HepG2 (cell line): Measurements from ENCODE around the gene NUDT9. TPM values are rescaled to one million over a fixed set of nuclear protein-coding genes. Genes with fewer than 3 reads are reported as not detected.

Source experiments
- ATF3 ChIP-seq: sonication (generic); formaldehyde crosslinking; IDR thresholded peaks from 2 replicates; pipeline ENCODE4 v1.4.0; 2020; ENCODE audit warnings: missing genetic modification reagents
- CHD2 ChIP-seq: IDR thresholded peaks from 2 replicates; pipeline ENCODE4 v1.6.1; 2011; ENCODE audit warnings: low read depth, low read length, improper control_type of control experiment
- FOXP4 ChIP-seq: sonication (generic); formaldehyde crosslinking; IDR thresholded peaks from 2 replicates; pipeline ENCODE4 v1.4.0; 2020; ENCODE audit warnings: missing genetic modification reagents
- HINFP ChIP-seq: sonication (generic); formaldehyde crosslinking; IDR thresholded peaks from 2 replicates; pipeline ENCODE4 v1.4.0; 2020; ENCODE audit warnings: low read depth, mild to moderate bottlenecking, missing genetic modification reagents
- SMYD3 ChIP-seq: sonication (generic); formaldehyde crosslinking; IDR thresholded peaks from 2 replicates; pipeline ENCODE4 v1.8.1; 2023; ENCODE audit warnings: mild to moderate bottlenecking, missing genetic modification reagents
- ZBTB34 ChIP-seq: sonication (generic); formaldehyde crosslinking; IDR thresholded peaks from 2 replicates; pipeline ENCODE4 v1.8.0; 2022; ENCODE audit warnings: mild to moderate bottlenecking, missing genetic modification reagents
- ZHX2 ChIP-seq, 2 experiments: sonication (generic) in 1 of 2; formaldehyde crosslinking in 1 of 2; IDR thresholded peaks; 2 replicates each; pipeline versions ENCODE4 v1.6.1 to v1.9.0; 2014 to 2022; ENCODE audit warnings: antibody characterized with exemption in 1 of 2, borderline replicate concordance in 1 of 2, inconsistent platforms in 1 of 2, low read depth in 1 of 2, missing genetic modification reagents in 1 of 2
- ZNF205 ChIP-seq: IDR thresholded peaks from 2 replicates; pipeline ENCODE4 v1.6.1; 2018; ENCODE audit warnings: missing biosample characterization, missing genetic modification reagents
- ZNF296 ChIP-seq: sonication (generic); formaldehyde crosslinking; conservative IDR thresholded peaks from 2 replicates; pipeline ENCODE4 v1.5.0; 2020; ENCODE audit warnings: mild to moderate bottlenecking, missing genetic modification reagents
- ZNF546 ChIP-seq: sonication (generic); formaldehyde crosslinking; conservative IDR thresholded peaks from 2 replicates; pipeline ENCODE4 v1.8.1; 2023; ENCODE audit warnings: mild to moderate bottlenecking, missing genetic modification reagents
- ZNF562 ChIP-seq: sonication (generic); formaldehyde crosslinking; IDR thresholded peaks from 2 replicates; pipeline ENCODE4 v1.8.0; 2022; ENCODE audit warnings: missing genetic modification reagents, borderline replicate concordance
- ZNF879 ChIP-seq: sonication (generic); formaldehyde crosslinking; IDR thresholded peaks from 2 replicates; pipeline ENCODE4 v1.8.1; 2023; ENCODE audit warnings: missing genetic modification reagents
- polyA plus RNA-seq, 8 experiments: library from polyadenylated mRNA; depleted of rRNA in 3 of 8; stranded (reverse) in 7 of 8; unstranded in 1 of 8; fragments of >200 nt; fragmentation: Illumina TruSeq in 4 of 8; extraction: Trizol in 4 of 8; gene quantifications; 2 replicates each; pipeline versions ENCODE4 v1.2.1 to v1.2.3, GENCODE V29; 2011 to 2016; ENCODE audit warnings: low read depth in 4 of 8, missing spikeins in 1 of 8, mixed read lengths in 1 of 8; ENCODE audit not compliant: insufficient read depth in 1 of 8
- total RNA-seq, 5 experiments: library from RNA; depleted of rRNA; stranded (reverse); fragments of >200 nt; fragmentation: Illumina TruSeq; extraction: Trizol; gene quantifications; 2 replicates each; pipeline ENCODE4 v1.2.3, GENCODE V29; 2016; ENCODE audit warnings: low read depth in 1 of 5
- TF ChIP-seq, protein P1 (sequence below): sonication (generic); formaldehyde crosslinking; IDR thresholded peaks from 2 replicates; pipeline ENCODE4 v1.5.1; 2020; ENCODE audit warnings: mild to moderate bottlenecking, moderate library complexity, missing genetic modification reagents

The NUDT9 gene
- total and polyA plus RNA-seq, 2 of the 13 experiments (the other 11 are each of a cell fraction or from before 2014, with no cell fraction given) = 10.4 to 12.3 TPM

DNA sequence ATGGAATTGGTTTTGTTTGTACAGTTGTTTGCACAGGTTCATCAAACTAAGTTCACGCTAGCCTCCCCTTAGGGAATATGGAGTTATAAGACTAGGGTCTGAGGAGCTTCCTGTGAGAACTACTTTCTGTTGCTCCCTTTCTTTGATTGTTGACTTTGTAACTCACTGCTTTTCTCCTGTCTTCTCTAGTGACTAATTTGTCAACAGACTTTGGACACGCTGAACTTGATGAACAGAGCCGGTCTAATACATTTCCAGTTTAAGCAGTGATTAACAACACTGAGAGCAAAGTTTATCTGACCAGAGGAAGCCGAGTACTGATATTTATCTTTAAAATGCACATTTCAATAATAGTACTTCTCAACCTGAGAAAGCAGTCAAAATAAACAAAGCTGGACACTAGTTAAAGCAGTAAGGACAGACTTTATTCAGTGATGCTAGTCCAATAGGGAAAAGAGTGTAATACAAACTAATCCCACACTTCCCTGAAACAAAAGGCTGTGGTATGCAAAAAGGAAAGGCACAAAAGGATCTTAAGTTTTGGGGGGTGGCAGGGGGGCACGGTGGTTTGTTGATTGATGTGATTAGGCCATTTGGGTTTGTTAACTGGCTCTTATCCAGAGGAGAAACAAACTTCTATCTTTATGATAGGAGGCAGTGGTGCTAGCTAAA lies 2.7 kb upstream of the NUDT9 start (continued):
- no peak for TF ChIP-seq ZHX2 (IDR thresholded peaks at IDR 0.05; ENCODE audit: low read depth)
- no peak for TF ChIP-seq ZHX2 (CRISPR knock-in tag; IDR thresholded peaks at IDR 0.05; ENCODE audit: borderline replicate concordance)
- no peak for TF ChIP-seq ZNF546 (CRISPR knock-in tag)
- no peak for TF ChIP-seq ZNF879 (CRISPR knock-in tag)
- TF ChIP-seq ATF3 (CRISPR knock-in tag) = no peak
- TF ChIP-seq, protein P1, sequence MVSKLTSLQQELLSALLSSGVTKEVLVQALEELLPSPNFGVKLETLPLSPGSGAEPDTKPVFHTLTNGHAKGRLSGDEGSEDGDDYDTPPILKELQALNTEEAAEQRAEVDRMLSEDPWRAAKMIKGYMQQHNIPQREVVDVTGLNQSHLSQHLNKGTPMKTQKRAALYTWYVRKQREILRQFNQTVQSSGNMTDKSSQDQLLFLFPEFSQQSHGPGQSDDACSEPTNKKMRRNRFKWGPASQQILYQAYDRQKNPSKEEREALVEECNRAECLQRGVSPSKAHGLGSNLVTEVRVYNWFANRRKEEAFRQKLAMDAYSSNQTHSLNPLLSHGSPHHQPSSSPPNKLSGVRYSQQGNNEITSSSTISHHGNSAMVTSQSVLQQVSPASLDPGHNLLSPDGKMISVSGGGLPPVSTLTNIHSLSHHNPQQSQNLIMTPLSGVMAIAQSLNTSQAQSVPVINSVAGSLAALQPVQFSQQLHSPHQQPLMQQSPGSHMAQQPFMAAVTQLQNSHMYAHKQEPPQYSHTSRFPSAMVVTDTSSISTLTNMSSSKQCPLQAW (CRISPR knock-in tag) = peak; percentile 38
- no peak for TF ChIP-seq ZNF562 (CRISPR knock-in tag)
- TF ChIP-seq HINFP (CRISPR knock-in tag) = no peak
- no peak for TF ChIP-seq ZNF296 (CRISPR knock-in tag)
- peak; percentile 82; the same call in 1 of the 2 replicates for TF ChIP-seq ZNF205
- peak; percentile 14; the same call in 1 of the 2 replicates for TF ChIP-seq ZBTB34 (CRISPR knock-in tag)
- peak; percentile 92 for TF ChIP-seq FOXP4 (CRISPR knock-in tag)
- no peak for TF ChIP-seq CHD2
- TF ChIP-seq SMYD3 (CRISPR knock-in tag) = no peak
